HTERT RPE-1 (cell line): ENCODE data around the gene MYOM3.

Source experiments
- in situ Hi-C: fragments of 300-500 bp; cut with MboI; formaldehyde crosslinking; loops from 4 replicates; pipeline ENCODE4 v1.14.3; 2020; ENCODE audit warnings: low sequenced_read_pairs

MYOM3 gene

DNA sequence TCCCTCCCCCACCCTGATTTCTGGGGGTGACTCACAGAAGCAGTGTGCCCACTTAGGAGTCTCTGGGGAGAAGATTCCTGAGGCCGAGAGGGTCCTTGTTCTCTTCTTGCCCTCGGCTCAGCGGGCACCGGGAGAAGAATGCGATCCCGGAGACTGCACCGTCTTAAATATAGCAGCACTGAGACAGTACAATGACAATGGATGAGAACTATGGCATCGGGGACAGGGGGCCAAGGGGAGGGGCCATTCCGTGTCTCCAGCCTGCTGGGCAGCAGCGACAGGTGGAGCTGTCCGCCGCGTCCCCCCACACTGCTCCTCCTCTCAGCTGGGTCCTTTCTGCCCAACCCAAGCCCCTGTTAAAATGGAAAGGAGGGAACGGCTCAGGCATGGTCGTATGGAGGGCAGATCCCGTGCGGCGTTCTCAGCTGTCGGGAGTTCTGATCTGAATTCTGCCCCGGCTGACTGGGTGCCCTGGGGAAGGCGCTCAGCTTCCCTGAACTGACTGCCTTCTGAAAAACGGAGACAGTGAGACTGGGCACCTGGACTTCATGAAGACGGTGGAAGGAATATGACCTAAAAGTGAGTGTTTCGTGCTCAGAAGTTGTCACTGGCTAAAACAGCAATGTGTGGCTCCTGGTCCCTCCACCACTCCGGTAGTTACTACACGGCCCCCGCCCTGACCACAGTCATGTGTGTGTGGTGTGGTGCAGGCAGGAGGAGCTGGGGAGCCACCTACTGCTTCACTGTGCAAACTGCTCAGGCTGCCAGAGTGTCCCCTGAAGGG lies at the start of gene MYOM3:
Gene MYOM3 (minus strand): TSS at position 140 of the 784 bp plus-strand sequence. CDS start 3,499 bp downstream, outside the sequence.
- in situ Hi-C loops, result no loop called here

DNA sequence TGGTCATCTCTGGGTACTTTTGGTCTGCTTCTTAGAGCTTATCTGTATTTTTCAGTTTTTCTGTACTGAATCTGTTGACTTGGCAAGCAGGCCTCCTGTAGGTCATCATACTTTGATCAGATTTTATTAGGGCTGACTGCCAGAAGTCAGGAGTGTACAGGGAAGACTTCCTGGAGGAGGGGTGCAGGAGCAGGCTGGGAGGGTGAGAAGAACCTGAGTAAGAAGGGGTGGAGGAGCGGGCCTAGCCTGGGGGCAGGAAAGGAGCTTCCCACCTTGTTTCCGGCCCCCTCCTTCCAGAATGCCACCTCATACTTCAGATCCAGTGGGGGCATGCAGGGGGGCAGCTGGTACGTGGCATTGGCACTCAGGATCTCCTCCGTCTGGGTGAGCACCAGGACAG lies 49.3 kb upstream of the MYOM3 start:
- in situ Hi-C loops, result no loop called here

DNA sequence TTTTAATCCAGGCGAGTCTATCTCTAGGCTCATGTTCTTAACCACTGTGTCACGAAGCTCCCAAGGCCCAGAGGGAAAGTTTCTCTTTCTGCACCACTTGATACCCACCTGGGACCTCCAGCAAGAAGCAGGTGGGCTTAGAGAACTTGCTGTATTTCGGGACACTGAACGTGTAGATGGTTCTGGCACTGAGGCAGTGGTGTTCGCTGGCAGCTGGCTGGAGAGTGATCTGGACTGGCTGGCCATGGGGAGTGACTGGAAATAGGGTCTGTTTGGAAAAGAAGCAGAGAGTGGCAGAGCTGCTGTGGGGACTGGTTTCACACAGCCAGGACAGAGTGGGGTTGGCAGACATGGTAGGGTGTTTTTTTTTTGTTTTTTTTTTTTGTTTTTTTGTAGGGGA lies 47.4 kb upstream of the MYOM3 start:
- in situ Hi-C loops, result no loop called here

DNA sequence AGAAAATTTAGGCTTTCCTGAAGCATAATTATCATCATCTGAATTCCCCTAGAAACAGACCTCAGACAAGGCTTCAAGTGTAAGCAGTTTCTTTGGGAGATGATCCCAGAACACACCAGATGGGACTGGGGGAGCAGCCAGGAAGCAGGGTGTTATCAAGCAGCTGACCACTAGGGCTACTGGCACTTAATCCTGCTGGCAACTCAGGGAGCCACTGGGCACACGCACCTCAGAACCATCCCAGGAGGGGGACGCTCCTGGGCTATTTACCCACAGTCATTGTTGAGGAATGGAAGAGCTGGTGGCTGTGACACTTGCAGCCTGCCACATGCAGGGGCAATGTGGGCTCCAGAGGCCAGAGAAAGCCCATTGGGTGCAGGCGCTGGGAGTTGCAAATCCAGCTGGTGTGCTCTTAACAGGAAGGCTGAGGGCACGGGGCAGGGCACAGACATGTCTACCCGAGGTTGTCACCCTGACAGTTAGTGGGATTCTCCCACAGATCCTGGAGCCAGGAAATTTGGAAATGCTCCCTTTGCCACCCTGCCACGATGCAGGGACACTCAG lies 46.1 kb upstream of the MYOM3 start:
- in situ Hi-C loops, result no loop called here

DNA sequence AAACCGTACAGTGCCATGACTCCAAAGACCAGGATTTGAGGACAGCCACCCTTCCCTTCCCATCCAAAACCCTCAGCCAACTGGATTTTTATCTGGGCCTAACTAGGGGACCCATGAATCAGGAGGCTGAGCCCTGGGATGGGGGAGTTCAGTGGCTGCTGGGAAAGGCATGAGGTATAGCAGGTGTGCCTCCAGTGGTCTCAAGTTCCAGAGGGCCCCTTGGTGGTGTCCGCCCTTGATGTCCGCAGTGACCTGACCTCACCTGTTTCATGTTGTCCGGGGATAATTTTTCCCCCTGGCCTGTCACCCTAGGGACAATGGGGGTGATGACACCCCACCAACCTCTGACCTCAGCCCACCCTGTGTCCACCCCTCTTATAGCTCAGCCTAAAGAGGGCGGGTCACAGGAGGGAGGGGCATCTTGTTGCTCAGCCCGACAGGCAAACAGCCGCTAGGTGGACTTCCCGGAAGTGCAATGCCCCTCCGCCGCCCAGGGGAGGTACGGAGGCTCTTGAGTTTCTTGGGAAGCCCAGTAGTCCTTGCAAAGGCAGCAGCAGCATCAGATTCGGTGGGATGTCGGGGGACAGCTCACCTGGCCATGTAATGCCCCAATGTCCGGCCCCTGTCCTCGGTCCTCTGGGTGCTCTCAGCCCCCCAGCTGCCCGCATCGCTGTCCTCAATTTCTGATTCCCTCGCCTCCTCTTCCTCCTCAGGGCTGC lies 44.8 kb upstream of the MYOM3 start:
- in situ Hi-C loops, result no loop called here

DNA sequence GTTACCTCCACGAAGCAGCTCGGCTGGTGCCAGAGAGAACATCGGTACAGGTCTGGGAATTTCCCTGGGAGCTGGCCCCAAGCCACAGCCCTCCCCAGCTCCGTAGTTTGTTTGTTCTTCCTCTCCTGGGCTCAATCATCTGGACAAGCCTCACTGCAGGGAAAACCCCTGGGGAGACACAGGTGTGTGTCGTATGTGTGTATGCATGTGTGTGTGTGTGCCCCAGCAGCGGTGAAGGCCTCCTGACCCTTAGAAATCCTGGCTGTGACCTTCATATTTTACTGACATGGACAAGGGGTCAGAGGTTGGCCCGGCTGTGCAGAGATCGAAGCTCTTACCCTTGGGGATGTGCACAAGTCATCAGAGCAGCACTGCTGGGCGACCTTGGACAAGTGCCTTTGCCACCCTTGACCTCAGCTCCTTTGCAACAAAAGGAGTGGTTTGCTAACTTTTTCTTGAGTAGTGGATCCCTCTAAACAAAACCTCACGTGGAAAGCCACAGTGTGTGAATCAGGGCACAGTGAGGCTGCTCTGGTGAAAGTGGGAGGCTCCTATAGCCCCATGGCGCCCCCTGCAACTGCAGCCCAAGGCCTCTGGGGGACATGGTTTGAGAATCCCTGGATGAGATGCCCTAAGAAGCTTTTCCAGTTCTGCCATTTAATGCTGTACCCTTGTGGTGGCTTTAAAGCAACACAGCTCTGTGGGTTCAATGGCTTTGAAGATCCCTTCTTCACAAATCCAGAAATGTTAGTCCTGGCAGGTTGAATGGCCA lies 43.3 kb upstream of the MYOM3 start:
- in situ Hi-C loops, result no loop called here

DNA sequence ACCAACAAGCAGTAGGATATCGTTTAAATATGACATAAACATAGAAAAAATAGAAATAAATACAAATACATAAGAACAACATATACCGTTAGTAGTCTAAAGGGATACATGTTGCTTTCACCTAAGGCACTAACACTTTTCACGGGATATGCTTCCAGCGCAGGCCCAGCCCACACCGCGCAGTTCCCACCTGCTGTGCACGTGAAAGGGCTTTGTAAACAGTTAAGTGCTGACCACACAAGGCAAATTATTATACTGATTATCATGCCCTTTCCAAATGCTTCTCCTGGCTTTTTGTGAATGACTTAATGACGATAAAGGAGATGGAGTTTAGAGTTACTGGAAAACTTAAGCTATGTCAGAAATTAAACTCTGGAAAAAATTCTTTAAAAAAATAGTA lies 42.3 kb upstream of the MYOM3 start:
- in situ Hi-C loops, result no loop called here

DNA sequence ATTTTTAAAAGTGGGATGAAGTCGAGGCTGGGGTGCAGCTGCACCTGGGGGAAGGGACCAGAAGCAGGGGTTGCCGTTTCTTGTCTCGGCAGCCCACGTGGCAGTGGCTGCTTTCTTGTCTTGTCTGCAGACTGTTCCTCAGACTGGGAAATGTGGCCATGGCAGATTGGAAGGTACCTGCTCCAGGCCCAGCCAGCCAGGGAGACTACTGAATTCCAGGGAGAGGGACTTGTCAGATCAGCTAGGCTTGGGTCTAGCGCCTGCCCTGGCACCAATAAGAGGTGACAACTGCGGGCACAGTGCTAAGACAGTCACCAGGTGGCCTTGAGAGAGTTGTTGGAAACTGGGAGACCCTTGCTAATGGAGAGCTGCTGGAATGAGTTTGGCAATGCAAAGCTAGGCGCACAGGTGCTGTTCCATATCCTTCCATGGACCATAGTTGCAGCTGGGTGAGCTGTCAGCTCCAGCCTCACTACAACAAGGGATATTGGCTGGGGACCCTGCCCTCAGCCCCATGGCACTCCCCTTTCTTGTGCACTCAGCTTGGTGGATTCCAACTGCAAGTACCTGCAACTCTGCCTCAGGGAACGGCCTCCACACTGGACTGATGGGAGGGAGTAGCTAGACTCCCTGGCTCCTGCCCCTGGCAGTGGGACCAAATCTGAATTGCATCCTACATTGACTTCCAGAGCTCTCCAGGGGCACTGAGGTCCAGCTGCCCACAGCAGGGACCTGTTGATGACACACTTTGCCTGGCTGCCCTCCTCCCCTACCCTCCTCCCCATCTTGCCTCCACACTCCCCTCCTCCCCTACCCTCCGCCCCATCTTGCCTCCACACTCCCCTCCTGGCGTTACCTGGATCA lies 40.9 kb upstream of the MYOM3 start:
- in situ Hi-C loops, result no loop called here

DNA sequence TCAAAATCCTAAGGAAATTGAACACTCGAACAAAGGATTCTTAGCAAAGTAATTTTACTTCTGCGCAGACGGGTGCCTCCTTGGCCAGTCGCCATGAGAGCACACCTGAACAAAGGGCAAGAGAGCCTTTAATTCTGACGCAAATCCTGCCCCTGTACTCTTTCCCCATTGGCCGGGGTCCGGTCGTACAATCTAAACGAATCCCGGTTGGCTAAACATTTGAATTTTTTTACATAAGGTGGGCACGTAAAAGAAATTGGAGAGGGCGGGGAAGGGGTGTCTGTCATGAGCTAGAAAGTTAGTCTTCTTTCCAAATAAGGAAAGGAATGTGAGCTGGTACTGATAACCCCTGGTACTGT lies 39.2 kb upstream of the MYOM3 start:
- in situ Hi-C loops, result no loop called here

DNA sequence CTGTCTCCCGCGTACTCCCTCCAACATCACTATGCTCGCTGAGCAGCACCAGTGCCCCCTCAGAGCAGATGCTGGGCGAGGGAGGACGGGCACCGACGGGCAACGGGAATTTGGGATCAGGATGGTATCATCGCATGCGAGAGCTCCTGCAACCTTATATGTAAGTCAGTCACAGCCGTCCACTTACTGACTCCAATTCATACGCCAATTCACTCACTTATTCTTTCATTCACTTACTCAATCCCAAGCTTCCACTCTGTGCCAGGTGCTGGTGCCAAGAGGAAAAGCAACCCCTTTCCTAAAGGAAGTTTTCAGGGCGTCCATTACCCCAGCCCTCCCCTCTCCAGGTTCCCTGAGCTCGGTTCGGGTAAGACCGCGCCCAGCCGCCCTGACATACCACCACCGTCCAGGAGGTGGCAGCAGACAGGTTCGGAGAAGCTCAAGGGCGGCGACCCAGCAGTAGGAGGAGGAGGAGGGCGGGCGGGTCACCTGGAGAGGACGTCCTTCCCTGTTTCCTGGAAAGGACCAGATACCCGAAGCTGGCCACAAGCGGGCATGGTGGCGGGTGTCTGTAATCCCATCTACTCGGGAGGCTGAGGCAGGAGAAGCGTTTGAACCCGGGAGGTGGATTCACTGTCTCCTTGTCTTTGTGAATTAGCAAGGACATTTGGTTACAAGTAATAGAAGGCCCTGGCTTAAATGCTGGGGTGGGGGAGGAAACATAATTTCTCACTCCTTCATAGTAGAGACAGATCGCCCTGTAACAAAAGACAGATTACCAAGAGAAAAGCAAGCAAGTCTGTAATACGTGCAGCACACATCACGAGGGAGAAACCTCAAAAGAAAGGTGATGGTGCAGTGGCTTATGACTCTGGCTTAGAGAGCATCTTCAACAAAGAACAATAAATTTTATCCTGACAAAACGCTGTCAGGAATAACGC lies 38.6 kb upstream of the MYOM3 start:
- in situ Hi-C loops, result no loop called here

DNA sequence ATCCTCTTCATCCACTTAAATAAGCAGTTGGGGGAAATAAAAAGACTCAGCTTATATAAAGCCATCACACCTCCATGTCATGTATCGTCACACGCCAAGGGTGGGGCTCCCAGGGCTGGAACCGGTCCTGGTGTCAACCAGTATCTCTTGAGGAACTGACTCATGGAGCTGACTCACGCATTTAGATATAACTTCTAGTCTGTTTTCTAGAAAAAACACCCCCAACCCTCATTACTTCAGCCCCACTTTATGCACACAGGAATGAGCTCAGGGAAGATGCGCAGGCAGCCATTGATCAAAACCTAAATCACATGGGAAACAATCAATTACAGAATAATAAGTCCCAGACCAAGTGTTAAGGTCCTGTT lies 37.9 kb upstream of the MYOM3 start:
- in situ Hi-C loops, result no loop called here

DNA sequence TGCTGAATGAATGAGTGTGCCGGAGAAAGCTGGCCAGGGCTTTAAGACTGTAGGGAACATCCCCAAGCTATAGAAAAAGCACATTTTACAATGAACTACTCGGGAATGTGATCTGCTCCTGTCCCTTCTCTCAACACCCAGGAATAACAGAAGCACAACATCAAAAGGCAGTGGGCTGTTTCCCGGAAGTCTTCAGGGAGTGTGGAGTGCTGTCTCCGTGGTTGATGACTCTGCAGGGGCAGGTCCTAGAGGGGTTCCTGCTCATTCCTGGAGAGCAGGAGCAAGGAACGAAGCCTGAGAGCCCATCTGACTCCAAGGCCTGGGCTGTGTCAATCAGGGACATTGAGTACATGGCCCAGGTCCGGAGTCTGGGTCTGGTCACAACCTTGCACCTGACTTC lies 35.9 kb upstream of the MYOM3 start:
- in situ Hi-C loops, result no loop called here

DNA sequence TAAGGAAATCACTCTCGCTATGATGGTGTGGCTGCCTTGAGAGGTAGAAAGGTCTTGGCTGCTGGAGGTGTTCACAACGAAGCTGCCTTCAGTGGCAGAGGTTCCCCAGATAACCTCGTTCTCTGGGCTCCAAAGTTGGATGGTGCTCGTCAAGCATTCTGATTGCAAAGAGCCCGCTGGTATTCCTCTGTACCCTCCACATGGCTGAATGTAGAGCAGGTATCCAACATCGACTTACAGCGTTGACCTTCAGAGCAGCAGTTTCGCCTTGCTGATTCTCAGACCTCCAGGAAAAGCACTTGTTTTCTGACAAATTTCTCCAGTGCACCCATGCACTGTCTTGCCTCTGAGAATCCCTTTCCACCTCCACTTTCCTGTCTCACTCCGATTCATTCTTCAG lies 35.3 kb upstream of the MYOM3 start:
- in situ Hi-C loops, result no loop called here

DNA sequence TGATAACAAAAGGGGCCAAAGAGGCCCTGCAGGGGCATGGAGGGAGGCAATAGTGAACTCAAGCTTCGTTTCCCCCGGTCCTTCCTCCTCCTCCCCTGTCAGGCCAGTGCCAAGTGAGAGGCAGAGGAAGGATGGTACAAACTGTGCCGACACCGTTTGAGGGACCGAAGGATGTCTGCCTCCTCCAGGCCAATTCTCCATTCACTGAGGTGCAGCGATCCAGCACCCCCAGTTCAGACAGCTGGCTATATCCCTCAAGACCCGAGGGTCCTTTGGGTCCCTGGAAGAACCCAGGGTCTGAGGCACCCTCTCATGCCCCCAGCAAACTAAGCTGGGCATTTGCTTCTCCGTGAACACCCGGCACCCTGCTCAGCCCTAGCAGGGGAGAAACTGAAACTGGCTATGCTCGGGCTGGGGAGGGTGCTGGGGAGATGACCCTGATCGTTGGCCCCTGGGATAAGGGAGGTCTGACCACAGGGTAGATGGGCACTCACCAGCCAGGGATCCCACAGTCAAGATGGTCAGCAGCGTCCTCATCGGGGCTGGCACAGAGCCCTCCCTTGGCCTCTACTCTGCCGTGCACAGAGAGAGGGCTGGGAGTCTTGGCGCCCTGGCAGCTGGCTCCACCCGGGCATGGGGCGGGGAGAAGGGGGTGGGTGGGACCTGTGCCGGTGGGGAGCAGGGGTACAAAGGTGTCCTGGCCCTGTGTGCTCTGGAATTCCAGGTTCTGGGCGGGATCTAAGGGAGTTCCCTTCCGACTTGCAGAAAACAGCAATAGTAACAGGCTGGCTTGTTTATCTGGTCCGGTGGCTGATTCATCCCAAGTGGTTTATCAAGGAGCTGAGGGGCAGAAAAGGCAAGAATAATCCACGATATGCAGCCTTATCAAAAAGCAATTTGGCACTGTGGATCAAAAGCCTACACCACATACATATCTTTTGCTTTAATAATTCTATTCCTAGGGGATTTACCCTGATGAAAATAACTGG lies 30.9 kb upstream of the MYOM3 start, which contains the start of gene IL22RA1:
Gene IL22RA1 (minus strand): TSS at position 595 of the 989 bp plus-strand sequence. CDS start 58 bp downstream, at position 537.
- in situ Hi-C loops, result no loop called here

DNA sequence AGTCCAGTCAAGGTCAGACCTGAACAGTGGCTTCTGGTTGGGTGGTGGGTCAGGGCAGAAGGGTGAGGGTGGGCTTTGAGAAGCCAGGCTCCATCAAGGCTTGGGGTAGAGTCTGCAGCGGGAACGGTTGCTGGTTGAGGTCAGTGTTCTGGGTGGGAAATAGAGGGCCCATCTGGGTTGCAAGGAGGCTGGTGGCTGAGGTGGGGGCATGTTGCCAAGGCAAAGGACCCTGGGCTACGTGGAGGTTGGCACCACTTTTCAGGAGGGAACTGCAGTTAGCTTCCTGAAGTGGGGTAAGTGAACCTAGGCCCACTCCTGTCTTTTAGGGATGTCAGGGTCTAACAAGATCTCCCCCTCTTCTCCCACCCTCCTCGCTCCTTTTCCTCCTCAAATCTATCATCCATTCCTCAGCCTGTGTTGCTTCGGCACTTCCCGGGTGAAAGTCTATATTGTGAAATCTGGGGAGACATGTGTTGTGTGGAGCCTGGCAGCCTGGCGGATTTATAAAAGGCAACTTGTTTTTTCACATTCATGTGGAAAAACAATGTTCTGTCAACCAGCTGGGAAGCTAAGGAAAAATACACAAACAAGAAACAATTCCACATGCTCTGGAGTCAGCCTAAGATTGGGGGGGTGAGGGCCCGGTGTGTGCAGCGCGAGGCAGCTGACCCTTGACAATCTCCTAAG lies 29.5 kb upstream of the MYOM3 start:
- in situ Hi-C loops, result no loop called here

DNA sequence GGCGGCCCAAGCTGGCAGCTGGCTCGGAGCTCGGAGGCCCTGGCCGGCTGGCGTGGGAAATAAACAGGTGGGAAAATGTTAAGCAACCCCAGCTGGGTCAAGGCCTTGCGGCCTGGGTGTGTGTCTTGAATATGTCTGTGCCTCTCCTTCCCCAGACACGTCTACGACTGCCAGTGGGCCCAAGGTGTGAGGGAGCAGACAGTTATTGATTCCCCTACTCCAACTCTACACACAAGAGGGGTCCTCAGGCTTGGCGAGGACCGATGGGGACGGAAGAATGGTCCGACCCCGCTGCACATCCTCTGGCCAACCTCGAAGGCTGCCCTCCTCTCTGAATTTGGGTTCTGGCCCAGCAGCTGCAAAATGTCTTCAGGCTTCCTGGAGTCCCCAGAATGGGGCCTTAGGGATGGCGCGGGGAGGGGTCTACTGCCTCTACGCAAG lies 28.8 kb upstream of the MYOM3 start:
- in situ Hi-C loops, result no loop called here

DNA sequence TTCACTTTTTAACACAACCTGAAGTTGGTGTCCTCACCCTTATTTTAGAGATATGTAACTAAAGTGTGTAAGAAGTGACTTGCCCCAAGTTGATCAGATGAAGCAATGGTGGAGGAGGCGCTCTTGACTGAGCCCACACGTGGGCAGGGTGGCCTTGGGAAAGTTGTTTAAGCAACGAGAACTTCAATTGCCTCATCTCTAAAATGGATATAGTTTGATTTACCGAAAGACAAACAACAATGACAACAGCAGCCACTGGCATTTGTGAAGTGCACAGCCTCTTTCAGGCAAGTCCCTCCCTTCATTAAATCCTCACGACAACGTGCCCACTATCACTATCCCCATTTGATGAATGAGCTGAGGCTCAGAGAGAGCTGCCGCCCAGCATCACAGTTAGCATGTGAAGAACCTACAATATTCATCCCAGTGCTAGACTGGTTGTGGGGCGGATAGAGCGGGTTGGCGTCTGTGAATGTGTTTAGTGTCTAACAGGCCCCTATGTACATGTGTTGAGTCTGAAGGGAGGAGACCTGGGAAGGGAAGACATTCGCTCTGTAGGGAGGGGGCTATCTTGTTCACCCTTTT lies 28.0 kb upstream of the MYOM3 start:
- in situ Hi-C loops, result no loop called here
